Astrocyte of the hippocampus (primary cell): ENCODE data around the gene CALML3.
A peak's percentile ranks its signal among the peaks of the same experiment; 100 is the strongest.

Experiments used
- DNase-seq: peaks from one replicate; pipeline ENCODE4 v3.0.0; 2011; ENCODE audit warnings: low read depth, low spot score

Gene CALML3

DNA sequence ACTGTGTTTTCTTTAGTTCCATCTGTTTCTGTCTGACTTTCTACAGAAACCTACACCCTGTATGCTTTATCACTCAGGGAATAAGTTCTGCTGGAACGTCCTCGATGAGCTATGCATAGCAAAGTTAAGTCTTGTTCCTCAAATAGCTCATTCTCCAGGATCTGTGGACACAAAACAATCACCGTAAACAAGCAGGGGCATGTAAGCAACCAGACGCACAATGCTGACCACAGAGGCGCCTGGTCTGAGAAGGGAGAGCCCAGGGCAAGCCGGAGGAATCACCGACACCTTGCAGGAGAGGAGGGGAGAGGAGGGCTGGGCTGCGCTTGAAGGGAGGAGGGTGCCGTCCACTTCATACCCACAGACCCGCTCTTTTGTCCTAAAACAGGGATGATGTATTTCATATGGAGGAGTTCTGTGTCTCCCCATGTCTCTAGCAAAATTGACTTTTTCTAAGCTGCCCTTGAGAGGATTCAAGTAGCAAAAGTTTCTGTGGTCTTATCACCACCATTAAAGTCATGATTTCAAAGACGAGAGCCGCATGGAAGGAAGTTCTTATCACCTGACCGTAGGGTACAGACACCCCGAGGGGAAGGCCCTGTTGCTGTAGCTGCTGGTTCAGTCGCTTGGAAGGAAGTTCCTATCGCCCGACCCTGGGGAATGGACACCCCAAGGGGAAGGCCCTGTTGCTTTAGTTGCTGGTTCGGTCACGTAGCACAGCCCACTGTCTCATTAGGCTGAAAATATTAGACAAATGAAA, 14.3 kb downstream of the CALML3 start:
- DNase-seq: peak; percentile 58

DNA sequence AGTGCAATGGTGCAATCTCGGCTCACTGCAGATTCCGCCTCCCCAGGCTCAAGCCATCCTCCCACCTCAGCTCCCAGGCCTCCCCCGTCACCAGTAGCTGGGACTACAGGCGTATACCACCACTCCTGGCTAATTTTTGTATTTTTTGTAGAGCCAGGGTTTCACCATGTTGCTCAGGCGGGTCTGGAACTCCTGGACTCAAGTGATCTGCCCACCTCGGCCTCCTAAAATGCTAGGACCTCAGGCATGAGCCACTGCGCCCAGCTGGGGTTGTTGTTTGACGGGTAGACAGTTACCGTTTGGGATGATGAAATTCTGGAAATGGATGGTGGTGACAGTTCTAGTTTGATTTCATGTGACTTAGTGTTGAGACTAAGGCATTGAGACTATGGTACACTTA, 15.3 kb downstream of the CALML3 start:
- no peak for DNase-seq

DNA sequence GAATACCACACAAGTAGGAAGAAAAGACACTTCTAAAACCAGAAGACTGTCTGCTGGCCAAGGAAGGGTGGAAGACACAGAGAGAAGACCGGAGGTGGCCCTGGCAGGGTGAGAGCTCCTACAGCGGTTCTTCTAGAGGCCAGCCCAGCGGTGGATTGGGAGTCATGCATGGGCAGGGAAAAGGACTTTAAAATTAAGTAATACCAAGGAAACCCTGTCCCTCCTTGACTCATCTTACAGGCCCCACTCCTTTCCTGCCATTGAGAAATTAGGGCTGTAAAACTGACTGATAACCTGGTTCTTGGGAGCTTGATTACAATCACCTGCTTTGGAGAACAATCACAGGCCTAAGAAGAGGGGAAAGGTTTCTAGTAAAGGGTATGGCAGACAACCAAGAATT, 16.1 kb downstream of the CALML3 start:
- DNase-seq: no peak

DNA sequence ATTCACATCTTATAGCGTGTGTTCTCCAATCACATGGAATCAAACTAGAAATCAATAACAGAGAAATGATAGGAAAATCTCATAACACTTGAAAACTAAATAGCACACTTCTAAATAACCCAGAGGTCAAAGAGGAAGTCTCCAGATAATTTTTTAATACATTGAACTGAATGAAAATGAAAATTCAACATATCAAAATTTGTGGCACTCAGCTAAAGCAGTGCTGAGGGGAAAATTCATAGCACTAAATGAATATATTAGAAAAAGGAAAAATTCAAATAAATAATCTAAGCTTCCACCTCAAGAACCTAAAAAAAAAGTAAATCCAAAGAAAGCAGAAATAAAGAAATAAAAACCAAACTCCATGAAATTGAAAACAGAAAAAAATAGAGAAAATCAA, 17.3 kb downstream of the CALML3 start:
- DNase-seq: no peak

DNA sequence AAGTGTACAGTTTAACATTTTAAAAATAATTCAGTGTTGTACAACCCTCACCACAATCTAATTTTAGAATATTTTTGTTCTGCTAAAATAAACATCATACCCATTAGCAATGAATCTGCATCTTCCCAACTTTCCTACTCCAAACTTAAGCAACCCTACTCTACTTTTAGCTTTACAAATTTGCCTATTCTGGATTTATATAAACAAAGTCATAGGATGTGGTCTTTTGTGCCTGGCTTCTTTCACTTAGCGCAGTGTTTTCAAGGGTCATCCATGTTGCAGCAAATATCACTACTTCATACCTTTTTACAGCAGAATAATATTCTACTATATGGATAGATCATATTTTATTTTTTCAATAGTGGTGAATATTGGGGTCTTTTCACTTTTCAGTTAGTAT, 18.9 kb downstream of the CALML3 start:
- DNase-seq: no peak

DNA sequence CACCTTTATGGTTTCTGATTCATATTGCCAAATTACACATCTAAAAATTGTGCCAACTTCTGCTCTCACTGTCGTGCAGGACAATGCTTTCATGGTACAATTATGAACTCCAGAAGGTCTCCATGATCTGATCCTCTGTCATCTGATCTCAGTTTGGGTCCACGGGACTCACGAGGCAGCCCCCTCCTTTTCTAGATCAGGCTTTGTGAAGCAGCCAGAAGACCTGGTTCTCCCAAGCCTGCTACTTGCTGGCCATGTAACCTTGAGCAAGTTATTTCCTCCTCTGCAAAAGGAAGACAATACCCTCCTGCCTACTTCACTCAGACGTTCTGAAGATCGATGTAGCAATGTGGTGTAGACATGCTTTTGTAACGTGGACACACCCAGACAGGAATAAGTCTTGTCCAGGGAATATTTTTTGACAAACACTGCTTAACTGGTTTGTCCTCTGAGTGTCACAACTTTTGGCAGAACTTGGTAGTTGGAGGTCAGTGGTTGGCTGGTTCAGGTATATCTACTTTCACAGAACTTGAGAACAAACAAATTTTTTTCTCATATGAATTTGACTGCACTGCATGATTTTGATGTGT, 19.6 kb downstream of the CALML3 start:
- no peak for DNase-seq

DNA sequence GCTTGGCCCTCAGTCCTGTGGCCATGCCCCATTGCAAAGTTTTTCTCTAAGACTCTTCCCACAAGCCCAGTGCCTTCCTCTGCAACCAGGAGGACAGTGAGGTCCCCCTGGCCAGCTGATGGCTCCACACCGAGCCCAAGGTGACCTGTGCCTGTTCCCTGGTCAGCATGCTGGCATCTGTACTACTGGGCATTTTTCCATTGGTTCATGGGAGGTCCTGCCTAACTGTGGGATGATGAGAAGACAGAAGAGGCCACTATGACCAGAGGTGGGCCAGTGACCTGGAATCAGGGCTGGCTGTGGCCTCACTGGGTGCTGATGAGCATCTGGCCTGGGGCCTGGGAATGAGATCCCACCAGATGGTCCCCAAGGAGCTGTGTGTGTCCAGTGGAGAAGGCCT, 20.2 kb downstream of the CALML3 start:
- DNase-seq: no peak

DNA sequence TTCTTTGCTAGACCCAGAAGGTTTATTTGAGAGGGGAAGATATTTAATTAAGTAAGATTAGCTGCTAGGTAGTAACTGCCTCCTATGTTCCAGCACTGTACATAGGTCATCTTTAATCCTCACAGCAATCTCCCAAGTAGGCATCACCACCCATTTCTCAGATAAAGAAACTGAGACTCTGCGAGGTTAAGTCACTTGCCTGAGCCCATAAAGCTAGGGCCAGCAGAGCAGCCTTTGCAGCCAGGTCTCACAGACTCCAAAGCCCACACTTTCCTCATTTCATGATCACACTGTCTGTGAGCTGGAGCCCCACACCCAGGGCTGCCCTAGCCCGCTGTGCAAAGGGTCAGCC, 20.6 kb downstream of the CALML3 start:
- DNase-seq: no peak

DNA sequence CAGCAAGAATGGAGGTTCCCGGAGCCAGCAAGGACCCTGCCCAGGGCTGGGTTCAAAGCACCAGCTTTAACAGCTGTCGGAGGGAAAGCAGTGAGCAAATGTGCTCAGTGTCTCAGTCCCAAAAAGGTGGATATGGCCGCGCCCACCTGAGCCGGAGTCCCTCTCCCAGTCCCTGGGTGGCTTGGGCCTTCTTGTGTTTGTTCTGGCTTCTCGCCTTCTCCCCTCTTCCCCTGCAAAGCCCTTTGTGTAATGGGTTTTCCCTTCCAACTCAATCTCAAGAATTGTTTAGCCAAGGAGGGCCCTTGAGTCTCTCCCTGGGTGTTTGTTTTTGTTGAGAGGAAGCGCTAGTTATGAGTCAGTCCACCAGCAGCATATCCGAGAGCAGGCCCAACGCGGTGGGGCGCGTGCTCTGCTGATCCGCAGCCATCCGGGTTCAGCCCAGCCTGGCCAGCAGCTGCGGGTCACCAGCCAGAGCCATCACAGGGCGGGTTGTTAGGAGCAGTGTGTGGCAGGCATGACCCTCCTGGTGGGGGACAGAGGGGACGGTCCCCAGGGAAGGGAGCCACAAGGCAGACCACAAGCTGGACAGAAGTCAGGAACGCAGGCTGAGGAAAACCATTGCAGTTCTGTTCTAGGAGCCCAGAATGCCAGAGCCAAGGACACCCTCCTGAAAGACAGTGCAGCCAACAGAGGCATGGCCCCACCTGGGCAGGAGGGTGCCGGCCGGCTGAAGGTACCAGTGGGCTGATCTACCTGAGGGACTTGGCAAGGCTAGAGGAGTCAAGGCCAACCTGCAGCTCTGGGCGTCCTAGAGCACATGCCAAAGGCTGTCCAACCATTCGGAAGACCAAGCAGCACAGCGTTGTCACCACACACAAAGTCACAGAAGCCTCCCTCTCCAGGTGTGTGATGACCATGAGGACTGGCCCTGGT, 21.3 kb downstream of the CALML3 start:
- peak; percentile 92 for DNase-seq

DNA sequence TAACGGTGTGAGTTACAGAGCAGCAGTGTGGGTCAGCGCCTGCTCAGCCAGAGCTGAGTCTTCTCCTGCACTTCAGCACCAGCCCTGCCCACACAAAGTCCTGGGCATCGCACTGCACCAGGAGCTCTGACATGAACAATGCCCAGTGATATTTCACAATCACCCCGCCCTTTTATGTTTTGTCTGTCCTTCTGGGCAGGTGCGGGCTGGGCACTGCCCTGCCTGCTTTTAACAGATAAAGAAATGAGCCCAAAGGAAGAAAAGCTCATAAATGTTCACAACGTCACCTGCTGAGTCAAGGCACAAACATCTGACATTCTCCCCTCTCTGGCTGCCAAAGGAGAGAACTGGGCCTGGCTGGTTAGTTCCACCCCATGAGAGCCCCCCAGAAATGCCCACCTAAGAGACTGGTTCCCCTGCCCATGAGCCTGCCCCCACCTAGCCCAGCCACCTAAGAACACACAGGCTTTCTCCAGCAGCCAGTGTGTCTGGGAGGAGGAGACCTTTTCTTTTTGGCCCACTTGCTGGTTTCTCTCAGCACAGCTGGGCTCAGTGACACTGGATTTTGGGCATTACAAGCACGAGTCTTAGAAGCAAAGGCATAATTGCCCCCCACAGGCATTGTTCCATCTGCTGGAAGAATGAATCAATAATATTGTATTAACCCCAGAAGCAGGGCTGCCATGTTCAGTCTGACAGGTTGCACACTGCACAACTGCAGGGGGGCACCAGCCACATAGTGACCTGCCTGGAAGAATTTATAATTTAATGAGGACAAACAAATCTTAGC, 22.3 kb downstream of the CALML3 start:
- DNase-seq: peak; percentile 60

DNA sequence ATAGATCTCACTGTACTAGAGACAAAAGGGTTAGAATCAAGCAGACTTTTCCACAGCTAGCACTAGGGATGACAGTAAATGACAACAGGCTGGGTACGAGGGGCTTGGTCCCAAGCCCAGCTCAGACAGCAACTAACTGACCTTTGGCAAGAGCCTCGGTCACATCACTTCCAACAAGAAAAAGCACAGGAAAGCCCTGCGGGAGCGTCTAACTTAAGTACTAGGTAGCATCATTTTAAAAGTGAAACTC, 22.8 kb downstream of the CALML3 start:
- DNase-seq: no peak

DNA sequence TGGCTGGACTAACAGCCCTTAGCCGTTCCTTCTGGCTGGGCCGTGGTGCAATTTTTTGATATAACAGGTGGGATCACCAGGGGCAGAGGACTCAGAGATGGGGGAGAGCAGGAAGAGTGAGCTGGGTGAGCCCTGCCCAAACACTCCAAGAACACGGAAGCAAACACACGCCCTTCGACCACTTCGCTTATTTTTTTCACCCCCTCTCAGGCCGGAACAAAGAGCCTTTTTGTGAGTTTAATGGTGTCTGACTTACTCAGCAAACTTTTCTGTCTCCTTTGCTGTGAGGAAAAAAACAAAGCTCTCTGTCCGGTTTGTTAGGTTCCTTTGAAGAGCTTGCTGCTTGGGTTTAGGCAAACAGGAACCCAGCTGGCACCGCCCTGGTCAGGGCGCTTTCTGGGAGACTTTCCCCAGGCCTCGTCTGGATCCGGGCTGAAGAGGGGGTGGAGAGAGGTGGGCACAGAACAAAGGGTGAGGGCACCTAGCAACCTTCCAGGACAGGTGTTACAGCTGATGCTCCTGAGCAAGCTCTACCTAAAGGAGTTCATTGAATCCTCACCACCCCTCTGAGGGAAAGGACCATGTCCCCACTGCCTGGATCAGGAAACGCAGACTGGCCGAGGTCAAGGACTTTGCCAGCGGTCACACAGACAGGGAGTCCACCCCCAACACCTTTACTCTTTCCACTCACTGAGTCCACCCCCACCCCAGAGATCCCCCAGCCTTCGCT, 23.3 kb downstream of the CALML3 start:
- DNase-seq: peak; percentile 56

DNA sequence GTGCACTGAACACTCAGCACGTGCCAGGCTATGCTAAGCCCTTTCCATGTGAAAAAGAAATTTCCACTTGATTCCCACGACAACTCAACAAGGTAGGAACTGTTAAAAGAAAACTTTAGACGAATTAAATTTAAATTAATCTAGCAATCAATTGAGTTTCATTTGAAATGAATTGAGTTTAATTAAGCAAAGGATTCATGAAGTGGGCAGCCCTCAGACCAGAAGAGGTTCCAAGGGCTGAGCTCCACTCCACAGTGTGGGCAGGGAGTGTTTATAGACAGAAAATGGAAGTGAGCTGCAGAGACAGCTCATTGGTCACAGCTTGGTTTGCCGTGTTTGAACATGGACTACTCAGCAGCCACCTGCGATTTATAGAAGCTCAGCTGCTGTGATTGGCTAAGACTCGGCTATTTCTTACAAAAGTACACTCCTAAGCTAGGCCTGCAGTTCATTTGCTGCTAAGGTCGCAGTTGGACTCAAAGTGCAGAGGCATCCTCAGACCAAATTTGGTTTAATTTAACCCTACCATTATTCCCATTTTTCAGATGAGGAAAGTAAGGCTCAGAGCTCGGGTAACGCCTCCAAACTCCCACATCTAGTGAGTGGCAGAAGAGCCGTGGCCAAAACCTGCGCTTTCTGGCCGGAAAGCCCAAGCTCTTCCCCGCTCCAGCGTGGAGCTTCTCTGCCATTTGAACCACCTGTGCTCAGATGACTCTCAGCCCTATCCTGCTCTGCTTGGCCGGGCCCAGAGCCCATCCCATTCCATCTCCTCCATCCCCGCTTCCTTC, 24.9 kb downstream of the CALML3 start:
- no peak for DNase-seq

DNA sequence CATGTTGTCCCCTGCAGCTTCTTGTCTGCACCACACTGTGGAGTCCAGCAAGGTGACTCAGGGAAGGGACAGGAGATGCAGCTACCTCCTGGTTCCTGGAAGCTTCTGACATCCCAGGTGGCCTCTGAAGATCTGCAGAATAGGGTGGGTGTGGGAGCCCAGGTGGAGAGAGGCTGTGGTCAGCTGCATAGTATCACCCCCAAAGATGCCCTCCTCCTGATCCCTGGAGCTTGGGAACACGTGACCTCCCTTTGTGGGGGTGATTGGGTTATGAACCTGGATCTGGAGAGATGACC, 25.4 kb downstream of the CALML3 start:
- no peak for DNase-seq

DNA sequence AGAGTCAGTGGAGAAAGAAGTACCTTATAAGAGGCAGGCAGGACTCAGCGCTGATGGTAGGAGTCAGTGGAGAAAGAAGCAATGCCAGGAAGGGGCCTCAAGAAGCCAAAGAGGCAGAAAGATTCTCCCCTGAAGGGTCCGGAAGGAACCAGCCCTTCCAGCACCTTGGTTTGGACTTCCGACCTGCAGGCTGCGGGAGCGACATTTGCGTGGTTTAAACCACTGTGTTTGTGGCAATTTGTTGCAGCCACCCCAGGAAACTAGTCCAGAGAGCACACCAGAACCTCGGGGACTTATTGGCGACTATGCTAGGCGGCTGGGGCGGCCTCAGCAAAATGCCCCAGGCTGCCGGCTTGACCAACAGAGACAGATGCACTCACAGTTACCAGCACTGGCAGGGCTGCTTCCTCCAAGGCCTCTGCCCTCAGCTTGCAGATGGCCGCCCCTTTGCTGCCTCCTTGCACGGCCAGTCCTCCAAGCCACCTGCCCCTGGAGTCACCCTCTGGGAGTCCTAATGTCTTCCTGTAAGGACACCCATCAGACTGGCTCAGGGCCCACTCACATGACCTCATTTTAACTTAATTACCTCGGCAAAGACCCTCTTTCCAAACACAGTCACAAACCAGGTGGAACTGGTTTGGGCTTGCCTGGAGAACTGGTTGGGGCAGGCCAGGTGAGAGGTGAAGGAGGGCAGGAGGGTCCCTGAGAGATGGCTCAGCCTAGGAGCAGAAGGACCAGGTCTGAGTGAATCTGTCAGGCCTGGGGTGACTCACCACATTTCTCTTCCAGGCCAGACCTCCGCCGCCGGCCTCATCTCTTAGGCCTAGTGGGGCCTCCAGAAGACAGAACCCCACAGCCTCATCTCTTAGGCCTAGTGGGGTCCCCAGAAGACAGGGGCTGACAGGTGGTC, 26.1 kb downstream of the CALML3 start:
- DNase-seq: peak; percentile 49

DNA sequence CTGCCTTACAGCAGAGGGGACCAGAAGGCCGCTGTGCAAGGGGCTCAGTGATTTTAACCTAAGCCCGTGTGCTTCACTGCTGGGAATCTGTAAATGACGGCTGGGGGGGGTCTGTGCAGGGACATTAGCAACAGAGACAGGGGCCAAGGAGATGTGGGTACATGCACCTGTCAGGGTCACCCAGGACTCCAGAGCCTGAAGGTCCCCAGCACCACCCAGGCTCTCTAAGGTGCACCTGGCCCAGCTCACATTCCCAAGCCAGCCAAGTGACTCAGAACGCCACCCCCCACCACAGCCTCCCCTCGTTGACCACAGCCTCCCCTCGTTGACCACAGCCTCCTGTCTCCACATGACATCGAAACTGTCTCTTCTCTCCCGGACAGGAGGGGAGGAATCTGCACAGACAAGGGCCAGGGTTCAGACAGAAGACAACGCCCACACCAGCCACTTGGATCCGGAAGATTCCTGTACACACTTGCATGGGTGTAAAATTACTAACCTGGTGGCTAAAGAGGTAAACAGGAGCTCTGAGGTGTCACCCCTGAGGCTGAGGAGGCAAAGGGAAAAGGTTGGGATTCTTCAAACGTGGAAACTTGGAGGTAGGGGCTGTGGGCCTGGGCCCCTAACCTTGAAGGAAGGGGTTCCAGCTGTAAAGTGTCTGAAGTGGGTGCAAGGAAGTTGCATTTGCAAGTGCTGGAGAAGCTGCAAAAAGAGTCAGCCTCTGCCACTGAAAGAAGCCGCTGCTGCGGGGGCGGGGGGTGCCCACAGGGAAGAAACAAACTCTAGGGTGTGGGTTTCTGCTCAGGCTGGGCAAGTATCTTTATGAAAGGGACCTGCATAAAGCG, 27.0 kb downstream of the CALML3 start:
- DNase-seq: peak; percentile 62

DNA sequence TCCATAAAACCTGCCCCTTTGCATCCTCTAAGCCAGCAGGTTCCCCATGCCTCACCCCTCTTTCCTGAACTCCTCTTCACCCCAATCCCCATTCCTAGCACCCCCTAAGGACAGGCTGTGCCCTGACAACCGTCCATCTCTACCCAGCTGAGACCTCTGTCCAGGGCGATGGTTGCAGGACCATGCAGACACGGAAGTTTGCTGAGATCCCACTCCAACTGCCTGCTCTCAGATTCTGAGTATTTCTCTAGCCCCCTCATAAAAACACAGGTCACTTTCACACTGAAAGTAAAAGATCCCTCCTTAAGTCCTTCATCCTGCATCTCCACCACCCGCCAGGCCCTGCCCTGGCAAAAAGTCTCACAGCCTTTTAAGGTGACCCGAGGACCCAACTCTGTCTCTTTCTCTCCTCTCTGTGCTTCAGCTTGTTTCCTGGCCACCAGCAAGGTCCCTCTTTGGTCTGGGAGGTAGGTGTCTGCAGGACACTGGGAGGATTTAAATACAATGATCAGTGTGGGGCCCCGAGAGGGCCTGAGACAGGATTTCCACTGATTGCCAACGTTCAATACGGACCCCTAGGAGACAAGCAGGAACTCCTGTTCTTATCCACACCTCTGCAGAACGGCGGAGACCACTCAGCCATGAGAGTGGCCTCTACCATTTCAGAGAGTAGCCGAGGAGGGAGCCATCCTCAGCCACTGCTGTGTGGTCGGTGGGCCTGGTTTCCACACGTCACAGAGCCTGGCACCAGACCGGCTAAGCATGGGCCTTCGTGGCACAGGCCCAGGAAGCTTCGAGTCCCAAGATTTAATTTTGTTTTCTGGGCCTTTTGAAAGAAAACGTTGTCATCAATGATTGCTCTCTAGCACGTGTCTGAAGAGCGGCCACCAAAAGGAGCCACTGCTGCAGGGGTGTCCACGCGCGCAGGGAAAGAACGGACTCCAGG, 27.9 kb downstream of the CALML3 start:
- no peak for DNase-seq
